GM10266 (cell line): ENCODE results near the gene PEAK1.

Experiments used
- DNase-seq: peaks from one replicate; pipeline ENCODE4 v3.0.0; 2012; ENCODE audit errors: extremely low spot score
- CTCF ChIP-seq: IDR thresholded peaks from 2 replicates; pipeline ENCODE4 v1.5.1; 2012; ENCODE audit warnings: mild to moderate bottlenecking, low read depth; ENCODE audit not compliant: control insufficient read depth, insufficient read depth; ENCODE audit errors: missing control alignments

Gene PEAK1

GRCh38 chr15:77387365-77388105 lies 32.4 kb downstream of the PEAK1 start:
- DNase-seq: no peak
- TF ChIP-seq CTCF: no peak

- no peak for DNase-seq
- TF ChIP-seq CTCF: no peak
These were observed 33.3 kb downstream of the PEAK1 start for GRCh38 chr15:77386626-77387025.

GRCh38 chr15:77384589-77385359 lies 35.1 kb downstream of the PEAK1 start:
- DNase-seq: no peak

GRCh38 chr15:77384086-77384485 lies 35.8 kb downstream of the PEAK1 start:
- no peak for TF ChIP-seq CTCF

More at GRCh38 chr15:77384589-77385359, 35.1 kb downstream of the PEAK1 start:
- no peak for TF ChIP-seq CTCF

GRCh38 chr15:77380033-77380432 lies 39.9 kb downstream of the PEAK1 start:
- TF ChIP-seq CTCF: no peak
- no peak for DNase-seq

More at GRCh38 chr15:77384086-77384485, 35.8 kb downstream of the PEAK1 start:
- DNase-seq: no peak

GRCh38 chr15:77376770-77377169 lies 43.1 kb downstream of the PEAK1 start:
- TF ChIP-seq CTCF: no peak
- no peak for DNase-seq

GRCh38 chr15:77375133-77375532 lies 44.8 kb downstream of the PEAK1 start:
- no peak for TF ChIP-seq CTCF
- DNase-seq: no peak
